ENCODE data around the gene DTX2.
"Not testable (repeated sequence)": the region's sequence is repeated elsewhere in the genome, so short reads cannot be mapped to it uniquely, and the experiment has no call there.

DTX2 gene

GRCh38 chr7:76511200-76511910 lies 49.8 kb downstream of the DTX2 start:
- not testable (repeated sequence) for DNase-seq (ENCODE audit: low read depth in 2 of 2, low spot score in 1 of 2)

GRCh38 chr7:76511911-76512885 lies 50.7 kb downstream of the DTX2 start:
- DNase-seq (ENCODE audit: low read depth in 2 of 2, low spot score in 1 of 2) = not testable (repeated sequence)

- DNase-seq (ENCODE audit: low read depth in 2 of 2, low spot score in 1 of 2) = no peak
These were observed 51.7 kb downstream of the DTX2 start for GRCh38 chr7:76512941-76513816.

- no peak for DNase-seq (ENCODE audit: low read depth in 2 of 2, low spot score in 1 of 2)
These were observed 52.6 kb downstream of the DTX2 start for GRCh38 chr7:76513817-76514799.

DNA sequence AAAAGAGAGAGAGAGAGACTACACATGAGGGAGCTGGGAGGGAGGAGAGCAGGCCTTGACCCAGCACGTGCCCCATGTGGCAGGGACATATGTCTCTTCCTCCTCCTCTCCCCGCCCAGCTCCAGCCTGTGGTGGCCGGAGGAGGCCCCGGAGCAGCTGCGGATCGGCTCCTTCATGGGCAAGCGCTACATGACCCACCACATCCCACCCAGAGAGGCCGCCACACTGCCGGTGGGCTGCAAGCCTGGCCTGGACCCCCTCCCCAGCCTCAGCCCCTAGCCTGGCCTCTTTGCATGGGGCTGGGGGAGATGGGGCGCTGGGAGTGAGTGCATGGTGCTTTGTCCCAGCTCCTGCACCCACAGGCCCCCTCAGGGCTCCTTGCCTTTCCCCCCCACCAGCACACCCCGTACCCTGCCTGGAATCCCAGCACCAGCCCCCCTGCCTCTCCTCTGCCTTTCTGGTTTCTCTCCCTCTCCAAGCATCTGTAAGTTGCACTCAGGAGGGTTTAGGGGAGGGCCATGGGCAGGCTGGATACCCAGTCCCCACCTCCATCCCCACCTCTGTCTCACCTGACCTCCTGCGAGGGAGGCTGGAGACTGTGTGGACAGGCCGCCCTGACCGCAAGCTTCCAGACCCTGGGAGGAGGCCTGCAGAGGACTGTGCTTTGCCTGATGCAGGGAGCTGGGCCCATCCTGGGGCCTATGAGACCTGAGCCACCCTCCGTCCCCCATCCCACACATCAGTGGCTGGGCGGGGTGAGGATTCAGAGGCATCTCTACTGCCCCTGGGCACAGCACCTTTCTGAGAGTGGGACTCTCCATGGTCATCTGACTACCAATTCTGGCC lies 53.6 kb downstream of the DTX2 start:
- no peak for DNase-seq (ENCODE audit: low read depth in 2 of 2, low spot score in 1 of 2)

- DNase-seq (ENCODE audit: low read depth in 2 of 2, low spot score in 1 of 2) = no peak
These were observed 54.5 kb downstream of the DTX2 start for GRCh38 chr7:76515999-76516443.

GRCh38 chr7:76516932-76517331 lies 55.4 kb downstream of the DTX2 start:
- DNase-seq (ENCODE audit: low read depth in 2 of 2, low spot score in 1 of 2) = not testable (repeated sequence)

GRCh38 chr7:76526183-76526582 lies 64.7 kb downstream of the DTX2 start:
- not testable (repeated sequence) for DNase-seq (ENCODE audit: low read depth in 2 of 2, low spot score in 1 of 2)

DNA sequence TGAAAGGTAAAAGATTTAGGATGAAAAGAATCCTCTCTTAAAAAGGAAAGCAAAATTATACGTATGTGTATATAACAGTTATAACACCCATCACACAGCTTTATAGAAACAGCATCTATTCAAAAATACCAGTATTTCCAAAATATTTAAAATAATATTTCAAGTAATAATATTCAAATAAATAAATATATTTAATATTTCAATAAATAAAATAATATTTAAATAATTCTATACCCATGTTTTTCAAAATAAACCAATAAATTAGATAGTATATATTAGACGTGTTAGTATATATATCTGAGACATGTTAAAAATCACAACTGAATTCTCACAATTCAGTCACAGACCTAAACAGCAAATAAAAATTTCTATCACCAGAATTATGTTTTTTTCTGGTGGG lies 70.1 kb downstream of the DTX2 start:
- not testable (repeated sequence) for DNase-seq (ENCODE audit: low read depth in 2 of 2, low spot score in 1 of 2)

GRCh38 chr7:76543197-76543596 lies 81.7 kb downstream of the DTX2 start, which contains the start of gene SPDYE16:
Gene SPDYE16, minus strand, starts transcription at chr7:76543297. Its CDS starts 1,838 bp downstream, at chr7:76541459.
- not testable (repeated sequence) for DNase-seq (ENCODE audit: low read depth in 2 of 2, low spot score in 1 of 2)

- peak; percentile 60 to 76 for DNase-seq (ENCODE audit: low read depth in 2 of 2, low spot score in 1 of 2)
These were observed 87.7 kb downstream of the DTX2 start for GRCh38 chr7:76549025-76549854.

DNA sequence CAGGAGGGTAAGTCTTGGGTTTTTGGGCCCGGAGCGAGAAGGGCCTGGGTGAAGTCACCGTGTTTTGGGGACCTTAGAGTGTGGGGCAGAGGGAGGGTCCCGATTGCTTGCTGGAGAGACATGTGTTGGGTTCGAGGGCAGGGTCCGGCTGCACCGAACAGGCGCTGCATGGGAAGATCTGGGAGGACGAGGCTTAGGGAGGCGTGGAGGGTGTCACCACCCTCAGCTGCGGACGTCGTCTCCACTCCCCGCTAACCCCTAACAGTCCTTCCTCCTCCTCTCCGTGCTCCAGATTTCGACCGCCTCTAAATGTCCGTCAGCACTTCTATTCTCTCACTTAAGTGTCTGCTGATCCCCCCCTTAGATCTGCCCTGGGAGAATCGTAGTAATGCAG lies 88.3 kb downstream of the DTX2 start:
- DNase-seq (ENCODE audit: low read depth in 2 of 2, low spot score in 1 of 2) = not testable (repeated sequence)

DNA sequence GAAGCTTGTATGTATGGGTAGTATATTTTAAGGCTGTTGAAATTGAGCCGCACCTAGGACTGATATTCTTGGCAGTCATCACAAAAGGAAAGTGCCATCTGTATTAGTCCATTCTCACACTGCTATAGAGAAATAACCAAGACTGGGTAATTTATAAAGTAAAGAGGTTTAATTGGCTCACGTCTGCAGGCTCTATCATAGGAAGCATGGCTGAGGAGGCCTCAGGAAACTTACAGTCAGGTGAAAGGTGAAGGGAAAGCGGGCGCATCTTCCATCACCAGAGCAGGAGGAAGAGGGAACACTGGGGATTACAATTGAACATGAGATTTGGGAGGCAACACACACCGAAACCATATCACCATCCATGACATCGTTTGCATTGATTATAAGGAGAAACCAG lies 90.5 kb downstream of the DTX2 start:
- DNase-seq (ENCODE audit: low read depth in 2 of 2, low spot score in 1 of 2) = not testable (repeated sequence)

All from stimulated activated CD8-positive, alpha-beta memory T cell treated with anti-CD3 and anti-CD28 coated beads, Interleukin-4, amount 100 ng/mL, for 4 hours (primary cell).